A549 treated with dexamethasone at 1 μM for 4 hours (cell line): ENCODE measurements around the gene SBF1. TPM values are rescaled to one million over a fixed set of nuclear protein-coding genes. Genes with fewer than 3 reads are reported as not detected.

Experiments used
- total RNA-seq: library from RNA; stranded (reverse); fragments of 200-300 nt; extraction: Qiagen RNA extraction; gene quantifications from 5 replicates; pipeline ENCODE4 v1.2.3, GENCODE V29; 2022

Gene SBF1
- 14.3 to 27.8 TPM (median 25.7 TPM) in 5 replicates for total RNA-seq

GRCh38 chr22:50474710-50475651 lies at the start of gene SBF1:
SBF1 (minus strand) TSS chr22:50475035; CDS start chr22:50474840, 195 bp downstream.

GRCh38 chr22:50507991-50508884 lies 33.4 kb upstream of the SBF1 start, which contains the start of gene NCAPH2:
NCAPH2 (plus strand) TSS chr22:50508224; CDS start chr22:50508338, 114 bp downstream.

GRCh38 chr22:50507421-50507990 lies 32.7 kb upstream of the SBF1 start, which contains the start of gene LMF2:
LMF2 (minus strand) TSS chr22:50507702; CDS start chr22:50507675, 27 bp downstream.

GRCh38 chr22:50486561-50487289 lies 11.9 kb upstream of the SBF1 start, which contains the start of gene MIOX:
MIOX (plus strand) TSS chr22:50486859; CDS start chr22:50486898, 39 bp downstream.

GRCh38 chr22:50481440-50482106 lies 6.7 kb upstream of the SBF1 start, which contains the start of gene ADM2:
ADM2 (plus strand) TSS chr22:50481543; CDS start chr22:50481848, 305 bp downstream.

Other genes starting within 250 kb of the SBF1 start
- 5.1 to 11.6 TPM (median 9.8 TPM) in 5 replicates for gene TUBGCP6, start 230.0 kb downstream of the SBF1 start, total RNA-seq
- 5.0 to 12.0 TPM (median 9.8 TPM) in 5 replicates for gene HDAC10, start 223.8 kb downstream of the SBF1 start, total RNA-seq
- gene MAPK12, start 213.4 kb downstream of the SBF1 start, total RNA-seq: 16.4 to 26.6 TPM (median 22.3 TPM) in 5 replicates
- 5.0 to 7.8 TPM (median 6.3 TPM) in 5 replicates for gene MAPK11, start 204.7 kb downstream of the SBF1 start, total RNA-seq
- gene PLXNB2, start 167.4 kb downstream of the SBF1 start, total RNA-seq: 75.7 to 126 TPM (median 115 TPM) in 5 replicates
- 1.6 to 3.2 TPM (median 2.9 TPM) in 5 replicates for gene DENND6B, start 148.0 kb downstream of the SBF1 start, total RNA-seq
- gene PPP6R2, start 131.7 kb downstream of the SBF1 start, total RNA-seq: 7.6 to 14.5 TPM (median 12.0 TPM) in 5 replicates
- 0.38 to 0.62 TPM (median 0.60 TPM) in 5 replicates for gene ADM2, start 6.5 kb upstream of the SBF1 start, total RNA-seq
- gene MIOX, start 11.8 kb upstream of the SBF1 start, total RNA-seq: 0.07 TPM in 1 of 5 replicates, not detected in the others
- gene LMF2, start 32.7 kb upstream of the SBF1 start, total RNA-seq: 27.3 to 47.9 TPM (median 46.9 TPM) in 5 replicates
- gene NCAPH2, start 33.2 kb upstream of the SBF1 start, total RNA-seq: 32.2 to 35.3 TPM (median 32.7 TPM) in 5 replicates
- gene SCO2, start 50.6 kb upstream of the SBF1 start, total RNA-seq: 3.4 to 7.5 TPM (median 4.4 TPM) in 5 replicates
- gene TYMP, start 55.0 kb upstream of the SBF1 start, total RNA-seq: 9.2 to 17.3 TPM (median 15.2 TPM) in 5 replicates
- gene KLHDC7B, start 70.9 kb upstream of the SBF1 start, total RNA-seq: not detected in 5 replicates
- 0.40 to 0.91 TPM (median 0.47 TPM) in 3 of 5 replicates, not detected in the others for gene SYCE3, start 87.9 kb upstream of the SBF1 start, total RNA-seq
- gene CPT1B, start 103.4 kb upstream of the SBF1 start, total RNA-seq: 4.5 to 12.2 TPM (median 11.1 TPM) in 5 replicates
- 11.5 to 19.4 TPM (median 15.2 TPM) in 5 replicates for gene CHKB, start 107.8 kb upstream of the SBF1 start, total RNA-seq
- gene MAPK8IP2, start 125.8 kb upstream of the SBF1 start, total RNA-seq: 2.5 to 4.0 TPM (median 3.6 TPM) in 5 replicates
- gene ARSA, start 153.1 kb upstream of the SBF1 start, total RNA-seq: 14.5 to 25.0 TPM (median 22.2 TPM) in 5 replicates
- 2.5 to 5.6 TPM (median 4.2 TPM) in 5 replicates for gene SHANK3, start 197.8 kb upstream of the SBF1 start, total RNA-seq